MV-4-11 (cell line): Measurements from ENCODE around the gene C10orf62.
A peak's percentile ranks its signal among the peaks of the same experiment; 100 is the strongest.
"Not testable (repeated sequence)": the region's sequence is repeated elsewhere in the genome, so short reads cannot be mapped to it uniquely, and the experiment has no call there.

Experiments
- DNase-seq: peaks from one replicate; lab custom pipeline; 2025; lab: John Stamatoyannopoulos, UW

Gene C10orf62

DNA sequence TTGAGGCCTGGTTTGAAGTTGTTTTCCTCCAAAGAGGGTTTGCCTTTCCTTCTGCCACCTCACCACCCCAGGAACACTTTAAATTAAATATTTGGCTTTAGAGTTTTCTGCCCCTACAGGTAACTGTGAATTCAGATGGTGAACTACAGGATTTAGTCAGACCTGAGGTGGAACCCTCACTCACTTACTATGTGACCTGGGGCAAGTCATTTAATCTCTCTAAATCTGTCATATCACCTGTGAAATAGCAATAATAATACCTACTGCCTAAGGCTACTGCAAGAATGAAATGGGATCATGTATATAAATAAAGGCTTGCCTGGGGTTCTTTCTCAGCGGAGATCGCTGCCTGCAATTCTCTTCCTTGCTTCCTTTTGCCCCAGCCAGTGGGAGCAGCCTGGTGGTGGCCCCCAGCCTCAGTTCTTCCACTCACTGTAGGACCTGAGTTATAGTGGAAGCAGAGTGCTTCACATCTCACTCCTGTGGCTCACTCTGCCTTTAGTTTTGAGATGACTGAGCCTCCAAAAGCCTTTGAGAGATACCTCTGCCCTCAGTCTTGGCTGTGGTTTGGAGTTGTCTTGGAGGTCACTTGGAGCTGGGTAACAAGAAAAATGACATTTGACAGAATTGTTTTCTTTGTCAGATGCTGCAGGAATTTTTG lies 23.1 kb upstream of the C10orf62 start:
- no peak for DNase-seq

- DNase-seq: no peak
Observed at GRCh38 chr10:97567891-97568290, 21.6 kb upstream of the C10orf62 start.

- DNase-seq: no peak
Observed at GRCh38 chr10:97570146-97570788, 19.3 kb upstream of the C10orf62 start.

DNA sequence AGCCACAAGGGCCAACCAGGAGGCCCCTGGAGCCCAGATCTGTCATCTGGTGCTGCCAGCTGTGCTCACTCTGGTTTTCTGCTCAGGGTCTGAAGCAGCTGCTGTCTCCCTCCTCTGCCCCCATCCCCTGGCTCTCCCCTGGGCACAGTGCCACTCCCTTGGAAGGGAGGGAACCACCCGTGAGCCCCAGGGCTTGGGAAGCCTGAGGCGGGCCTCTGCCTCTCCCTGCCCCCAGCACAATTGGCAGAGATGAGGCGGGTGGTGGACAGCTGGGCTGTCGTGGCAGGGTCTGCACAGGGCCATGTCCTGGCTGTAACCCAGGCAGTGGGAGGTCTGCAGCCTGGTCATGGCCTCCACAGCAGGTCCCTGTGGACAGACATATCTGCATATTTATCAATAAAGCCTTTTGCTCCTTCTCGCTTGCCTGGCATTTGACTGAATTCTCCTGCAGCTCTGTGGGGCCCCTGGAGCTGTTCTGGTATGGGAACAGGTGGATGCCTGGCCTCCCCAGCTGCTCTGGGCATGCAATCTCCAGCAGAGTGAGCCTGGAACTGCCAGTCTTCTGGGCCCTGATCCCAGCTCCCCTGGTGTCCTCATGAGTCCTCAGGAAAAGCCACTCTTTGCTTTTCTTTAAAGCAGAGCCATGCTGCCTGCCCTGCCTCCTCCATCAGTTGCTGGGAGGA lies 18.6 kb upstream of the C10orf62 start:
- no peak for DNase-seq

DNA sequence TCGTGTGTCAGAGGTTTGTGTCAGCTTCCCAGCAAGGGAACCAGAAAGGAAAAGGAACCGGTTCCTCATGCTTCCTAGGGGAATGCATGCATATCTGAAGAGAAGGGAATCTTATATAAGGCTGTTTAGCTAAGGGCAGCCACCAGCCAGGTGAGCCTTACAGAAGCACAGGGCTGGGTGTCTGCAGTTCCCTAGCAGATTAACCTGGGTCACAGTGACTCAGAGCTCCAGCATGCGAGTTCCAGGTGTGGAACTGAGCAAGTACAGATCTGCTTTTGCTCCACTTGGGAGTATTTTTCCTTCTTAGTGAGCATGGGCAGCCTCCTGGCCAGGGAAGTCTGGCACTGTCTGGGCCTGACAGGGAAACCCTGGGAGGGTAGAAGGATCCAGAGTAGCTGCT lies 17.9 kb upstream of the C10orf62 start:
- no peak for DNase-seq

DNA sequence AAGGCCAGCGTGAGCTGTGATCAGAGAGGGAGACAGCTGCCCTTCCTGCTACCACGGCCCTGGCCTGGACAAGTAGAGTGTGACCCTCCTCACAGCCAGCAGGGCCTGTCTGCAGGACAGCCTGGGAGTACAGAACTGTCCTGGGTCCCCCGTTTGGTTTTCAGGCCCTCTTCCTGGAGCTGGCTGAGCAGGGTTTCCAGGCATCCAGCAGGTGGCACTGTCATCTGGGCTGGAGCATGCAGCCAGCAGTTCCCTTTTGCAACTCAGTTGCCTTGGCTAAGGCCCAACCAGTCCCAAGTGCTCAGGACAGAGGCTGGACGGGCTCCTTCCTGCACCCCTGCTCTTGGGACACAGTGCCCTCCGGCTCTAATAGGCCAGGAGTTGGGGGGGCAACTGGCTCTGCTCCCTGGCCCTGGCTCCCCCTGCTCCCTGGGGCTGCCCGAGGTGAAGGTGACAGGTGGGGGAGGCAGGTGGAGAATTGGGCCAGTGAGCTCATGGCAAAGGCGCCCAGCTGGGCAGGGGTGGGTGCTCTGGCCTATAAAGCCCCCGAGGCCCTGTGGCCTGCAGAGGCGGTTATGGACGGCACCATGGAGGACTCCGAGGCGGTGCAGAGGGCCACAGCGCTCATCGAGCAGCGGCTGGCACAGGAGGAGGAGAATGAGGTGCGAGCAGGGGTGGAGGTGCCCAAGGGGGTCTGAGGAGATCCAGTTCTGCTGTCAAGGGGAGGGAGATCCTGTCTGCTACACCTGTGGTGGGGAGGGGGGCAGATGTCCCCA lies 17.1 kb upstream of the C10orf62 start, which contains the start of gene ANKRD2:
Gene ANKRD2 (plus strand): TSS at position 566 of the 776 bp plus-strand sequence. CDS start 10 bp downstream, at position 576.
- DNase-seq: peak; percentile 70

DNA sequence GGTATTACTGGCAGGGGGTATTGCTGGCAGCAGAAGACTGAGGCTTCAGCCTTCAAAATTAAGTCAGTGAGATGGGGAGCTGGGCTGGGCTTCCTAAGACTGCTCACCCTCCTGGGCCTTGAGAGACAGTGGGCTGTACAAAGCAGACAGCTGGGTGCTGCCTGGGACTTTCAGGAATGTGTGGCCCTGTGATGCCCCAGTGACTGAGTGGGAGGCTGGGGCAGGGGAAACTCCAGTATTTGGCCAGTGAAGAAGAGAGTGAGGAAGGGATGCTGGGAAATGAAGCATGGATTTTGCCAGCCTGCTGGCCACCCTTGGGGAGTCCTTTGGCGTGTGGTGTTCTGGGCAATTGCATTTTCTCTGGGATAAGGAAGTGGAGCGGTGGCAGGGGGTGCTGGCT lies 16.5 kb upstream of the C10orf62 start:
- no peak for DNase-seq

- no peak for DNase-seq
Observed at GRCh38 chr10:97573672-97574071, 15.8 kb upstream of the C10orf62 start.

DNA sequence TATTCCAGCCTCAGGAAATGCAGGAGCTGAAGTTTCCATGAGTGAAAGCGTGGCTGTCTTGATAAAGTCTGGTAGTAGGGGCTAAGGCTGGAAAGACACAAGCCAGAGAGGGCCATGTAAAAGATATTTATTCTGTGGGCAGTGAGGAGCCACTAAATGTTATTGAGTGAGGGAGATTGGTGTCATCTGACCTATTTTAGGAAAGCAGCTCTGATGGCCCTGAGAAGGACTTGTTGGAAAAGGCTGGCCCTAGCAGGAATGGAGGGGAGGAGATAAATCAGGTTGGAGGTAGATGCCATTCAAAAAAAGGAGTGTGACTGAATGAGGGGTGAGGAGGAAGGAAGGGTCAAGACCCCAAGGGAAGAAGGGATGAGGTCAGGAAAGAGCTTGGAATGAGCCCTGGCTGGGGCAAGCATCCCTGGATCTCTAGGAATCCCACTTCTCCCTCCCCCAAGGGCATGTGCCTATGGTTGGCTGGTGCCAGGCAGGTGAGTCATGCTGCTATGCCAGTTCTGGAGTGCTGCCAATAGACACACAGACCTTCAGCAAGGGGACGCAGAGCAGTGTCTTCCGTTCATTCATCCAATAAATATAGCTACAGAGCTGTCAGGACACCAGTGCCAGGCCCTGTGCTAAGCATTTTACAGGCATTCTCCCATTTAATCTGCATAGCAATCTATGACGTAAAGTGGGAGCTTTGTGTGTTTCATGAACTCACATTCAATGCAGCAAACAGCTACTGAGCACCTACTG lies 15.0 kb upstream of the C10orf62 start:
- no peak for DNase-seq

DNA sequence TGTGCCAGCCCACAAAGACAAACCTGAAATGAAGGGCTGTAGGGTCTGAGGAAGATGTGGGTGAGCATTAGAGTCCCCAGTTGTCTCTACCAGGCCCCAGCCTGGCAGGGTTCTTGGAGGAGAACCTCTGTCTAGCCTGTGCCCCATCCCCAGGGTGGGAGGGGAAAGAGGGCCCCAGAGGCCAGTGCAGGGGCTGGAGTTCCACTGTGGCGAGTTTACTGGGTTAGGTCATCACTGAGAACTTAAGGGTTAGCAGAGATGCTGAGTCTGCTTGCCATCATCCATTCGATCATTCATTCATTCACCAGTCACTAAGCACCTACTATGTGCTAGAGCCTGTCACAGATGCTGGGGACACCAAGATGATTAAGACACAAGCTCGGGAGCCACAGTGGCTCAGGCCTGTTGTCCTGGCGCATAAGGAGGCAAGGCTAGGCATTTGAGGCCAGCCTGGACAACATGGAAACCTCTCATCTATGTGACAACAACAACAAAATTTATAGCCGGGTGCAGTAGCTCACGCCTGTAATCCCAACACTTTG lies 14.3 kb upstream of the C10orf62 start:
- DNase-seq: no peak

DNA sequence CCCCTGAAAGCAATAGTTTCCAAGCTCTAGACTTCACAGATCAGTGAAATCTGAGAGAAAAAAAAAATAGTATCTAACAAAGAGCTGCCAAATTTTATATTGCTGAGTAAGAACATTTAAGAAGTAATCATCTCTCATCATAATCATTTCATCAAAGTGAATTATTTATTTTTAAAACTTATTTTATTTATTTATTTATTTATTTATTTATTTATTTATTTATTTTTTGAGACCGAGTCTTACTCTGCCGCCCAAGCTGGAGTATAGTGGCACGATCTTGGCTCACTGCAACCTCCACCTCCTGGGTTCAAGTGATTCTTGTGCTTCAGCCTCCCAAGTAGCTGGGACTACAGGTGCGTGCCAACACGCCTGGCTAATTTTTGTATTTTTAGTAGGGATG lies 13.0 kb upstream of the C10orf62 start:
- not testable (repeated sequence) for DNase-seq

- no peak for DNase-seq
Observed at GRCh38 chr10:97577701-97578100, 11.8 kb upstream of the C10orf62 start.

DNA sequence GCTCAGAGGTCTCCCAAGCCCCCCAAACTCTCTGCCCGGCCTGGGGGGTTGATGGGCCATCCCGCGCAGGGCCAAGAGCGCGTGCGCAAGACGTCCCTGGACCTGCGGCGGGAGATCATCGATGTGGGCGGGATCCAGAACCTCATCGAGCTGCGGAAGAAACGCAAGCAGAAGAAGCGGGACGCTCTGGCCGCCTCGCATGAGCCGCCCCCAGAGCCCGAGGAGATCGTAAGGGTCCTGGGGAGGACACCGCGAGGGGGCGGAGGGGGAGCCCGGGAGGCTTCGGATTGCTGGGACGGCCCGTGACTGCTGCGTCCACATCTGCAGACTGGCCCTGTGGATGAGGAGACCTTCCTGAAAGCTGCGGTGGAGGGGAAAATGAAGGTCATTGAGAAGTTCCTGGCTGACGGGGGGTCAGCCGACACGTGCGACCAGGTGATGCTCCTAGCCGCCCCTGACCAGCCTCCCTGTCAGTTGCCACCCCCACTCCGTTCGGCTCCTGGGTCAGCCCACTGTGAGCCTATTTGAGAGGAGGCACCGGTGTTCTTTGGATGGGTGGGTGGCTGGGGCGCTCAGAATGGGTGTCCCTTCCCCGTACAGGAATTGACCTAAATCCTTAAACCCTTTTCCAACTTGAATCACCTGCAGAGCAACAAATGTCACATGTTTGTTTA lies 11.2 kb upstream of the C10orf62 start:
- DNase-seq: no peak

- DNase-seq: no peak
Observed at GRCh38 chr10:97580421-97581367, 8.8 kb upstream of the C10orf62 start.

DNA sequence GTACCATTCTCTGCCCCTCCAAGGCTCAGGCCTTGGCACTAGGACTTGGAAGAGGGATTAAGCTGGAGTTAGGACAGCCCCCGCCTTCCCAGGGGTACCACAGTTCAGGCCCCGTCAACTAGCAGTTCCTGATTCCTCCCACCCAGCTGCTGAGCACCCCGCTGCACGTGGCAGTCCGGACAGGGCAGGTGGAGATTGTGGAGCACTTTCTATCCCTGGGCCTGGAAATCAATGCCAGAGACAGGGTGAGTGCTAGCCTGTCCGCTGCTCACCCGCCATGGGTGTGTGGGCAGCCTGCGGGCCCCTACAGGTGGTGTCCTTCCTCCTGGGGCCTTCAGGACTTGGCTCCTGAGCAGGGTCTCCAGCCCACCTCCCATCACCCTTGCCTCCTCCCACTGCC lies 7.4 kb upstream of the C10orf62 start:
- DNase-seq: no peak

DNA sequence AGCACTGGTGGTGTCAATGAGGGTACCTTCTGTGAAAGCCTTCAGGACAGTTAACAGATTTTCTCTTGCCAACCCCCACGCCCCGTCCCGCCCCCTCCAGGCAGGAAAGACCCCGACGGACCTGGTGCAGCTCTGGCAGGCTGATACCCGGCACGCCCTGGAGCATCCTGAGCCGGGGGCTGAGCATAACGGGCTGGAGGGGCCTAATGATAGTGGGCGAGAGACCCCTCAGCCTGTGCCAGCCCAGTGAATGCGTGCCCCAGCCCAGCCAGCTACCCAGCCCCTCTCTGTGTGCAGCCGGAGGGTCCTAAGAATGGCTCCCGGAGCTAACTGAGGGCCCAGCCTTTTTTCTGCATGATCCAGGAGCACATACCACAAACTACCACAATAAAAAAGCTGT lies 6.0 kb upstream of the C10orf62 start:
- DNase-seq: no peak

- no peak for DNase-seq
Observed at GRCh38 chr10:97584060-97584797, 5.3 kb upstream of the C10orf62 start, which contains the start of gene HOGA1. Gene HOGA1 (plus strand): TSS chr10:97584389. CDS start chr10:97584704, 315 bp downstream.

DNA sequence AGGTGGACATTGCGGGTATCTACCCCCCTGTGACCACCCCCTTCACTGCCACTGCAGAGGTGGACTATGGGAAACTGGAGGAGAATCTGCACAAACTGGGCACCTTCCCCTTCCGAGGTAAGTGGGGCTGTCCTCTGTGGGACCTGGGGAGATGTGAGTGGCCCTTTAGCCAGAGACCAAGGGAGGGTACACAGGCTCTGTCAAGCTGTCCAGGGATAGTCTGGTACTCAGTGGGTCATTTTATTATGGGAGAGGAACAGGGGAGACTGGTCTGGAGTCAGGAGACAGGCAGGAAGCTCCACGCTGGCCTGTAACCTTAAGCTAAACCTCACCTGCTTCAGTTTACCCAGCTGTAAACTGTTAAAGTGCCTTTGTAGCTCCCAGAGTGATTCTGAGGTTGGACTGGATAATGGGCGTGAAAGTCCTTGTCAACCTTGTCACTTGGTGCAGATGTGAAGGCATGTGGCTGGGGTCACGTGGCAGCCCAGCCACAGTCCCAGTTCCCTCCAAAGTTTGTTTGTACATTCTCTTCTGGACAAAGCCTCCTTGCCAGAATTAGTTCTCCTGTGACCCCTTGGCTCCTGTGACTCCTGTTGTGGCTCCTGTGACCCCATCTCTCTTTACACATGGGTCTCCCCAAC lies 4.6 kb upstream of the C10orf62 start:
- DNase-seq: no peak
